GM12873 (cell line): ENCODE data around the gene TTR.

Experiments
- CTCF ChIP-seq: IDR thresholded peaks from 2 replicates; pipeline ENCODE4 v1.5.1; 2012; ENCODE audit warnings: low read depth, mild to moderate bottlenecking, moderate library complexity, low read length, control low read depth; ENCODE audit not compliant: insufficient read depth; ENCODE audit errors: missing control alignments

TTR gene

GRCh38 chr18:31603315-31603714, 11.6 kb downstream of the TTR start:
- TF ChIP-seq CTCF, result no peak

- TF ChIP-seq CTCF, result no peak
Measured at GRCh38 chr18:31606265-31606664, 14.6 kb downstream of the TTR start.

GRCh38 chr18:31607384-31607783, 15.7 kb downstream of the TTR start:
- no peak for TF ChIP-seq CTCF

- no peak for TF ChIP-seq CTCF
Measured at GRCh38 chr18:31609886-31610285, 18.2 kb downstream of the TTR start.

- peak; percentile 32 for TF ChIP-seq CTCF
Measured at GRCh38 chr18:31610286-31611205, 18.9 kb downstream of the TTR start.

GRCh38 chr18:31611511-31611910, 19.8 kb downstream of the TTR start:
- TF ChIP-seq CTCF, result no peak

- no peak for TF ChIP-seq CTCF
Measured at GRCh38 chr18:31612124-31612523, 20.4 kb downstream of the TTR start.
